GM18511 (cell line): Measurements from ENCODE around the gene HMGN1.

Source experiments
- ATAC-seq: cut with Tn5 transposase; IDR thresholded peaks from one replicate; pipeline ENCODE4 v1.9.1; 2021; ENCODE audit warnings: mild to moderate bottlenecking, moderate library complexity; ENCODE audit not compliant: unreplicated experiment

HMGN1 gene

GRCh38 chr21:39311164-39311563, 37.7 kb downstream of the HMGN1 start:
- no peak for ATAC-seq

DNA sequence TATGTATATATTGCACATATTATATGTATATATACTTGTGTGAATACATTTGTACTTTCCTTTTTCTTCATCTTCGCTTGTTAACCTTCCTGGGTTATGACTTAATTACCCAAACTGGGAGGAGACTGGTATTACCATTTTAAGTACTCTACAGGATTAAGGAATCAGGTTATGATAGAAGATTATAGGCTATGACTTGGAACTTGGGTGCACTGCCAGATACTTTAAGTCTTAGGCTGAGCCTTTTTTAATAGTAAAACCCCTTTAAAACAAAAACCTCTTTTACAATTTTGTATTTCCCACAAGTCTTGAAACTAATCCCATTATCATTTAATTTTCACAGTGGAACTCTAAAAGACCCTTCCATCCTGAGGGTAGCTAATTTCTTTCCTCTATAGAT, 41.4 kb downstream of the HMGN1 start:
- no peak for ATAC-seq

GRCh38 chr21:39300587-39300986, 48.3 kb downstream of the HMGN1 start:
- no peak for ATAC-seq

GRCh38 chr21:39296891-39297290, 52.0 kb downstream of the HMGN1 start:
- no peak for ATAC-seq
